ENCODE results near the gene DNER.

DNA sequence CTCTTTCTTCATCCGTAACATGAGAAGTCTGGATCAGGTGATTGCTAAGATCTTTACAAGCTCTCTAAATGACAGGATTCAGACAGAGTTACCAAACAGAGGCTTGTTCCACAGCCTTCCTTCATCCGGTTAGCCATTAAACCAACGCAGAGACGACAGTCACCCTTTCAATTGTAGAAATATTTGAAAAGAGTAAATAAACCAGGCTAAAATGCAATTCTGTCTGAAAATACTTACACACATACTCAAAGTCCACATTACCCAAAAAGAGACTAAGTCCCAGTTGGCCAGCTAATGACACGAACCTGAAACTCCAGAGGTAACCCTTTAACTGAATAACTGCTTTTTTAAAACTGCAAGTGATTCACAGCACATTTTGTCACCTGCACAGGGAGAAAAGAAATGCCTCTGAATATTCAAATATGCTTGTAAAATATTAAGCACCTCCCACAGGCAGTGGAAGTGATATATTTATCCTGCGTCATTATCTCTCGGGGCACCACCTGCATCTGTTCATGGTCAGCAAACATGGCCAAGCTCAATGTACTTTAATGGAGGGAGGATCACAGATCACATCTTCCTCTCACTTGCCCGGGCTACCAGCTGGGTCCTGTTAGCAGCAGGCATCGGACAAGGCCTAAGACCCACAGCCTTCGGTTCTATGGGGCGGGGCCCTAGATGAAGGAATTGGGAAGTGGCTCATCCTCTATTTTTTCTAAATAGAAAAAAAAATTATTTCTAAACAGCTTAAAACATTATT, 38.8 kb upstream of the DNER start:
- TF ChIP-seq, protein P1, sequence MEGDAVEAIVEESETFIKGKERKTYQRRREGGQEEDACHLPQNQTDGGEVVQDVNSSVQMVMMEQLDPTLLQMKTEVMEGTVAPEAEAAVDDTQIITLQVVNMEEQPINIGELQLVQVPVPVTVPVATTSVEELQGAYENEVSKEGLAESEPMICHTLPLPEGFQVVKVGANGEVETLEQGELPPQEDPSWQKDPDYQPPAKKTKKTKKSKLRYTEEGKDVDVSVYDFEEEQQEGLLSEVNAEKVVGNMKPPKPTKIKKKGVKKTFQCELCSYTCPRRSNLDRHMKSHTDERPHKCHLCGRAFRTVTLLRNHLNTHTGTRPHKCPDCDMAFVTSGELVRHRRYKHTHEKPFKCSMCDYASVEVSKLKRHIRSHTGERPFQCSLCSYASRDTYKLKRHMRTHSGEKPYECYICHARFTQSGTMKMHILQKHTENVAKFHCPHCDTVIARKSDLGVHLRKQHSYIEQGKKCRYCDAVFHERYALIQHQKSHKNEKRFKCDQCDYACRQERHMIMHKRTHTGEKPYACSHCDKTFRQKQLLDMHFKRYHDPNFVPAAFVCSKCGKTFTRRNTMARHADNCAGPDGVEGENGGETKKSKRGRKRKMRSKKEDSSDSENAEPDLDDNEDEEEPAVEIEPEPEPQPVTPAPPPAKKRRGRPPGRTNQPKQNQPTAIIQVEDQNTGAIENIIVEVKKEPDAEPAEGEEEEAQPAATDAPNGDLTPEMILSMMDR (IDR thresholded peaks at IDR 0.05 in 4 of 5, conservative IDR thresholded peaks at IDR 0.05 in 1 of 5): no peak
- TF ChIP-seq POLR2A (IDR thresholded peaks at IDR 0.05): no peak

Measured in gastrocnemius medialis (tissue), 4 donors.